Stimulated activated CD4-positive, alpha-beta T cell treated with anti-CD3 and anti-CD28 coated beads, Interleukin-12 subunit alpha, Interleukin-12 subunit beta, amount 100 ng/mL, for 24 hours (primary cell): ENCODE results near the gene LINGO1.

Source experiments
- DNase-seq, 2 experiments: peaks; one replicate each; pipeline ENCODE4 v3.0.0-alpha.2; 2020; ENCODE audit warnings: low read depth in 2 of 2

Gene LINGO1

GRCh38 chr15:77632534-77633133 is at the start of gene LINGO1:
Gene LINGO1, minus strand, starts transcription at chr15:77632912. Its CDS starts 597 bp downstream, at chr15:77632315.
- DNase-seq: no peak

- DNase-seq: no peak
Measured at GRCh38 chr15:77681362-77681761, 48.6 kb upstream of the LINGO1 start.

- DNase-seq: no peak
Measured at GRCh38 chr15:77676569-77677375, 44.1 kb upstream of the LINGO1 start.

GRCh38 chr15:77675806-77676415 is 43.2 kb upstream of the LINGO1 start:
- DNase-seq: no peak

GRCh38 chr15:77674327-77674726 is 41.6 kb upstream of the LINGO1 start:
- no peak for DNase-seq

- DNase-seq: no peak
Measured at GRCh38 chr15:77673866-77674265, 41.2 kb upstream of the LINGO1 start.

- no peak for DNase-seq
Measured at GRCh38 chr15:77672135-77672534, 39.4 kb upstream of the LINGO1 start.

- no peak for DNase-seq
Measured at GRCh38 chr15:77671362-77672056, 38.8 kb upstream of the LINGO1 start.

GRCh38 chr15:77670558-77671361 is 38.0 kb upstream of the LINGO1 start:
- no peak for DNase-seq

GRCh38 chr15:77669896-77670295 is 37.2 kb upstream of the LINGO1 start:
- DNase-seq: no peak

GRCh38 chr15:77667338-77668234 is 34.9 kb upstream of the LINGO1 start:
- no peak for DNase-seq

- DNase-seq: no peak
Measured at GRCh38 chr15:77666296-77666660, 33.6 kb upstream of the LINGO1 start.

- DNase-seq: no peak
Measured at GRCh38 chr15:77665530-77666295, 33.0 kb upstream of the LINGO1 start.

- DNase-seq: no peak
Measured at GRCh38 chr15:77664428-77664827, 31.7 kb upstream of the LINGO1 start.

GRCh38 chr15:77663256-77663655 is 30.5 kb upstream of the LINGO1 start:
- no peak for DNase-seq

- DNase-seq: peak in 1 of 2 experiments; percentile 44
Measured at GRCh38 chr15:77659350-77660321, 26.9 kb upstream of the LINGO1 start.

GRCh38 chr15:77658304-77658703 is 25.6 kb upstream of the LINGO1 start:
- DNase-seq: no peak

- DNase-seq: no peak
Measured at GRCh38 chr15:77657634-77658238, 25.0 kb upstream of the LINGO1 start.
